Measurements from ENCODE around the gene MC5R. TPM values are rescaled to one million over a fixed set of nuclear protein-coding genes. Genes with fewer than 3 reads are reported as not detected.

The MC5R gene
- total RNA-seq, 1 experiment from 2014 or later: not detected

- Histone ChIP-seq H3K4ac (ENCODE audit: low read depth, low read length) (no peak overlapping the region), H3K23ac (ENCODE audit: insufficient read length, low read depth, low read length) (no peak overlapping the region), H3K23me2 (ENCODE audit: insufficient read length, low read depth, low read length, poor library complexity, severe bottlenecking) (no peaks in the 10 kb centered on the region), H2AK5ac (ENCODE audit: insufficient read length, low read length) (no peak overlapping the region), H4K20me1 (ENCODE audit: control insufficient read depth, insufficient read depth, insufficient read length) (no peaks in the 10 kb centered on the region), H3T11ph (ENCODE audit: low read length) (no peak overlapping the region), H3K14ac (ENCODE audit: insufficient read depth, low read length) (no peak overlapping the region; the same call in 1 of the 2 replicates), H3K4me2 (ENCODE audit: insufficient read depth, insufficient read length, low read length) (no peak overlapping the region), H4K91ac (ENCODE audit: insufficient read length, low read depth, low read length) (no peak overlapping the region), H3K27ac (ENCODE audit: insufficient read length, low read depth, low read length) (no peak overlapping the region), H3K79me1 (ENCODE audit: insufficient read depth, low read depth, low read length, poor library complexity, severe bottlenecking) (no peaks in the 10 kb centered on the region), H3K9ac (ENCODE audit: extremely low read depth, insufficient read length, low read length) (no peak overlapping the region), H3K18ac (ENCODE audit: insufficient read length, low read depth, low read length) (no peak overlapping the region), H2BK5ac (ENCODE audit: insufficient read length, low read length) (no peak overlapping the region), H4K8ac (replicated peaks; ENCODE audit: insufficient read length, low read depth, low read length) (no peak overlapping the region), H3K9me3 (ENCODE audit: control insufficient read depth, low read depth, low read length) (no peaks in the 10 kb centered on the region), H3K4me1 (ENCODE audit: insufficient read depth, low read length) (peaks cover 2% of the 10 kb centered on the region; the same call in 1 of the 2 replicates), H2BK15ac (ENCODE audit: low read depth, low read length) (no peak overlapping the region), H2BK120ac (ENCODE audit: low read depth, low read length, poor library complexity, severe bottlenecking) (no peak overlapping the region), H3K27me3 (ENCODE audit: insufficient read depth, low read length) (no peaks in the 10 kb centered on the region; the same call in 1 of the 2 replicates), H4K5ac (ENCODE audit: insufficient read length, low read depth, low read length) (no peak overlapping the region), H2BK12ac (ENCODE audit: insufficient read length, low read depth, low read length) (no peak overlapping the region), H3K56ac (ENCODE audit: insufficient read length, low read depth, low read length) (no peak overlapping the region), H3K79me2 (ENCODE audit: insufficient read depth, low read length) (no peaks in the 10 kb centered on the region), H2BK20ac (ENCODE audit: low read depth, low read length, poor library complexity, severe bottlenecking) (no peak overlapping the region), H2AFZ (ENCODE audit: low read length) (no peak overlapping the region)
- H3K4me3 Mint-ChIP-seq: no peak overlapping the region
- TF ChIP-seq CTCF (conservative IDR thresholded peaks at IDR 0.05): no peak
- H3K27ac Mint-ChIP-seq: no peak overlapping the region
- no peaks in the 10 kb centered on the region for H3K27me3 Mint-ChIP-seq (ENCODE audit: low read depth)
- no peaks in the 10 kb centered on the region; a peak in 1 of 7 replicates for H3K36me3 Mint-ChIP-seq (ENCODE audit: insufficient read depth in 1 of 3, low read depth in 3 of 3)
- no peak for DNase-seq
- peaks cover 10 to 11% of the 10 kb centered on the region in 2 experiments for H3K4me1 Mint-ChIP-seq
- peaks cover 0 to 2% of the 10 kb centered on the region in 2 experiments; a peak in 2 of 5 replicates for H3K9me3 Mint-ChIP-seq
- WGBS (ENCODE audit: extremely low coverage, insufficient read length, low lambda C conversion rate): no CpG with 5 or more reads among the region's 6 CpGs
Measured at GRCh38 chr18:13835202-13835601, 11.3 kb downstream of the MC5R start.

All from H9 (cell line).